ENCODE measurements around the gene HOXD12.
A peak's percentile ranks its signal among the peaks of the same experiment; 100 is the strongest.

HOXD12 gene

DNA sequence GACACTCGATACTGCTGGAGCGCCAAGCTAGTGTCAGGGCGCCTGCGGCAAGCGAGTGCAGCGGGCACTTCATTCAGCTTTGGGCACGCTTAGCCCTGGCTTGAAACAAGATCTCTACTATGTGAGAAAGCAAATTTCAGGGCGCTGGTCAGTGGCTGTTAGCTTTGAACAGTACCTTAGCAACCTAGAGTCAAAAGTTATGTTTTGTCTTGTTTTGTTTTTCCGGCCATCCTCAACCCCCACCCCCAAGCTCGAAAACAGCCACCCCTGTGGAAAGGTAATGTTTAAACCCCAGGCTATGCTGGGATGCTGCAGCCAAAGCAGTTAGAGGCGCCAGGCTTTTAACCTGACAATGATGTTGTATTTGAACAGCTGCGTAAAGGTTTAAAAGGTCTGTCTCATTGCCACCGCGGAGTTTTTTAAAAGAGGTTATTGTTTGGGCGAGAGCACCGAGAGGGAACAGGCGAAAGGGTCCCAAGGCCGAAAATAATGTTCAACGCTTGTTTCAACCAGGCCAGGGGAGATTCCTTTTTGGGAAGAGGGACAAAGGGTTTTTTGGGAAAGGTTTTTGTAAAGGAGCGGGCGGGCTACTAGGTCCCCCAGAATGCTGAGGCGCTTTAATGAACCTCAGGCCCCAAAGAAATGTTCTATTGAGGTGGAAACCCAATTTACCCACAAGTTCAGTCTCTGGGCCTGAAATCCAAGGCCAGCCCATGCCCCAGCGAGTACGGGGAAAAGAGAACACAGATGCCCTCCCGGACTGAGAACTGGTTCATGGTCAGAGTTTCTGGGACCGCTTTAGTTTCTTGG, 14.7 kb downstream of the HOXD12 start:
- no peak for DNase-seq
- in situ Hi-C loops (cut with HindIII; ENCODE audit: low pct_ligation_motif_present, low pct_unique_long_range_greater_than_20kb, low sequenced_read_pairs), result no loop called here

DNA sequence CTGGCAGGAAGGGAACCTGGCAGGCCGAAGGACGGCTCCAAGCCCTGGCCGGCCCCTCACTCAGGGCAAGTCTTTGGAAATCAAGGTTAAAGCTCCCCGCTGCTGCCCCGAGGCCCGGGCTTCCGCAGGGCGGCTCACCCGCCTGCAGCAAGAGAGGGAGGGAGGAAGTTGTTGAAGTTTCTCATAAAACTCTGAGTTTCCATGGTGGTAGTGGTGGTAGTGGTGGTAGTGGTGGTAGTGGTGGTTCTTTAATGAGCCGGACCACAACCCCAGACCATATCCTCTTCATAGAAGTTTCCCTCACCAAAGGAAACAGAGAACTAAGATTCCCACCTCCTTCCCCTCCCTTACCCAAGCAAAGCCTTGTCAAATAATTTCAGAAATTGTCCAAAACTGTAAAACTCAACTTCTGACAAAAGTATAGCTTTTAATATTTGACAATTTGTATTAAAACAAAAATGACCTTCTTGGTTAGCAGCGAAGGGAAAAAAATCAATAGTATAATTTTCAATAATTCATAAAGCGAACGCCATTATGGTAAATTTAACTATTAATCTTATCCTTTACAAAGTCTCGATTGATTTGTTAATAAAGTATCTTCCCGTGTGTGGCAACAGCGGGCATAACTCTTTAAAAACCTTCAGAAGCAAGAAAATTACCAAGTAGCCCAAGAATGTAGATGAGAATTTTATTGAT, 15.5 kb downstream of the HOXD12 start:
- in situ Hi-C loops (cut with HindIII; ENCODE audit: low pct_ligation_motif_present, low pct_unique_long_range_greater_than_20kb, low sequenced_read_pairs), result no loop called here
- DNase-seq, result no peak

DNA sequence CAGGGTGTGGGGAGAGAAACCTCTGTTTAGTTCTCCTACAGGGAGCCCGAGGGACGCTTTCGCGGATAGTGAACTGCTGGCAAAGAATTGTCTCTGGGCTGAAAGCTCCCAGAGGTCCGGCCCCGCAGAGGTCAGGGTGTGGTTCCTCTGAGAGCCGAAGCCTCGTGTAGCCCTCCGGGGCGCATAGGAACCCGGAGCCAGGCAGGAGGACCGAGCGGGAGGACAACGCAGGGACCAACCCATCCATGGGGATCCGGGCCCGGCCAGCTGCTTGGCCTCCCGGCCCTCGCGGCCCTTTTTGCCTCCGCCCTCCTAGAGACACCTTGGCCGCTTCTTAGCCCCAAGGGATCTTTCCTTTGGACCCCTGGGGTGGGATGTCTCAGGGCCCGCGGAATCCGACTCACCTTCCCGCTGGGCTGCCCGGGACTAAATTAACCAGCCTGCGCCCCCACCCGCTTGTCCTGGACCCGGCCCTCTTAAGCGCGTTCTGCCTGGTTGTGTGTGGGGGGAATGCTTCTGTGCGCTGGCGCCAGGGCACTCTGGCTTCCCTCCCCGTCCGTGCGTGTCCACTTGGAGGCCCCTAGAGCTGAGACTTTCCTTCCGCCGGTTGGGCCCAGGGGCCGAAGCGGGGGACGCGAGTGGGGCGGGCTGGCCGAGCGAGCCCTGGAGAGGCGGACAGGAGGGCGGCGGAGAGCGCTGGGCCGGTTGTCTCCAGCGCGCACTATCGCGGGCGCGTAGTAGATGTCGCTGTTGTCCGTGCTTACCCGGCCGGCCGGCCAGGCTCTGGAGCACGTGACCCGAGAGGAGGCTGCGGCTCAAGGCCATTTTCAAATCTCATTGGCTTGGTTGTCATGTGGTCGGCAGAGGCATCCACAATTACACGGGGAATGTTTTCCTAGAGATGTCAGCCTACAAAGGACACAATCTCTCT, 16.6 kb downstream of the HOXD12 start, which contains the start of gene HOXD10:
TSS of gene HOXD10 (plus strand) at position 896 of the 931 bp plus-strand sequence. CDS start 56 bp downstream, outside the sequence.
- peak; percentile 92 for DNase-seq
- in situ Hi-C loops (cut with HindIII; ENCODE audit: low pct_ligation_motif_present, low pct_unique_long_range_greater_than_20kb, low sequenced_read_pairs), result no loop called here

DNA sequence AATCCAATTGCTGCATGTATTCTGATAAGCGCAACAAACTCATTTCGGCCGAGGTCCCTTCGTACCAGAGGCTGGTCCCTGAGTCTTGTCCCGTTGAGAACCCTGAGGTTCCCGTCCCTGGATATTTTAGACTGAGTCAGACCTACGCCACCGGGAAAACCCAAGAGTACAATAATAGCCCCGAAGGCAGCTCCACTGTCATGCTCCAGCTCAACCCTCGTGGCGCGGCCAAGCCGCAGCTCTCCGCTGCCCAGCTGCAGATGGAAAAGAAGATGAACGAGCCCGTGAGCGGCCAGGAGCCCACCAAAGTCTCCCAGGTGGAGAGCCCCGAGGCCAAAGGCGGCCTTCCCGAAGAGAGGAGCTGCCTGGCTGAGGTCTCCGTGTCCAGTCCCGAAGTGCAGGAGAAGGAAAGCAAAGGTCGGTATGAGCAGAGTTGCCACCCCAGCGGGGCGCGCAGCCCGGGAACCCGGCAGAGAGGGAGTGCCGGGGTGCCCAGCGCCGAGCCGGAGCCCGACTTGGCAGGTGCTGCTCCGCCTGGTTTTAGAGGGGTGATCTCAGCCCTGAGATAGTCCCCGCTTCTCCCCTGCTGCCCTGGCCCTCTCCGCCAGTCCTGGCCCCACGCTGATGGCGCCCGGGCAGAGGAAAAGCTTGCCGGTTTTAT, 17.7 kb downstream of the HOXD12 start:
- DNase-seq, result no peak
- in situ Hi-C loops (cut with HindIII; ENCODE audit: low pct_ligation_motif_present, low pct_unique_long_range_greater_than_20kb, low sequenced_read_pairs), result no loop called here

DNA sequence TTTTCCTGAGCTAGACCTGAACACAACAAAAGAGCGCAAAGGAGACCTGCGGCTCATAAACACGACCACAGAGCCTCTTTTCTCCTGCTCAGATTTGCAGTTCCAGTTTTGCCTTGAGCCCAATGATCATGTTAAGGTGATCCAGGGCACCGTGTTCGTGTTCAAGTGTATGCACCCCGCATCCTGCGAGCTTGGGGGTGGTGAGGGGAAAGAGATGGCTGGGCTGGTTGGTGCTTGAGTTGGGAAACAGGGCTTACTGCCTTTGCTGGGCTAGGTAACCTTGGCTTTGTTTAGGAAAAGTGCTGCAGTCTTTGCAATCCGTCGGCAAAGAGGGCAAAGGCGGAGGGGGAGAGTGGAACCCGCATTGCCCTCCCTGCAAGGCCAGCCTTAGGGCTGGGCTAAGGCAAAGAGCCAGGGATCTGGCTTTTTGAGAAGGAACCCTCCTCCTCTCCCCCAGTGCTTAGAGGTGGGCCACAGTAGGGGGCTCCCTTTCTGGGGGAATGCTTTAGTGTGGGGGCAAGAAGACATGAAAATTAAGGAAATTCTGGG, 18.3 kb downstream of the HOXD12 start:
- in situ Hi-C loops (cut with HindIII; ENCODE audit: low pct_ligation_motif_present, low pct_unique_long_range_greater_than_20kb, low sequenced_read_pairs), result no loop called here
- DNase-seq, result no peak

DNA sequence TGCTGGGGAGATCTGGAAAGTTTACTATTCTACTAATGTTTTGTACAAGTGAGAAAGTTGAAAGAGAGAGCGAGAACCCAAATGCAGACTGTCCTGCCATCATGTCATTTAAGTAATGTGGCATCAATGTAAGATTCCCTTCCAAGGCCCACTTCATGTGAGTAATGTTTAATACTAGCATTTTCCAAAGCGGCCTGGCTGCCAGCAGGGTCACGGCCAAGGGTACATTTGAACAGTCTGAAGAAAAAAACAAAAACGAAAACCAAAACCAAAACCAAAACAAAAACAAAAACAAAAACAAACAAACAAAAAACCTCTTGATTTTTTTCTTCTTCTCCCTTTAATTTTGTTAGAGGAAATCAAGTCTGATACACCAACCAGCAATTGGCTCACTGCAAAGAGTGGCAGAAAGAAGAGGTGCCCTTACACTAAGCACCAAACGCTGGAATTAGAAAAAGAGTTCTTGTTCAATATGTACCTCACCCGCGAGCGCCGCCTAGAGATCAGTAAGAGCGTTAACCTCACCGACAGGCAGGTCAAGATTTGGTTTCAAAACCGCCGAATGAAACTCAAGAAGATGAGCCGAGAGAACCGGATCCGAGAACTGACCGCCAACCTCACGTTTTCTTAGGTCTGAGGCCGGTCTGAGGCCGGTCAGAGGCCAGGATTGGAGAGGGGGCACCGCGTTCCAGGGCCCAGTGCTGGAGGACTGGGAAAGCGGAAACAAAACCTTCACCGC, 19.2 kb downstream of the HOXD12 start:
- no peak for DNase-seq
- in situ Hi-C loops (cut with HindIII; ENCODE audit: low pct_ligation_motif_present, low pct_unique_long_range_greater_than_20kb, low sequenced_read_pairs), result no loop called here

DNA sequence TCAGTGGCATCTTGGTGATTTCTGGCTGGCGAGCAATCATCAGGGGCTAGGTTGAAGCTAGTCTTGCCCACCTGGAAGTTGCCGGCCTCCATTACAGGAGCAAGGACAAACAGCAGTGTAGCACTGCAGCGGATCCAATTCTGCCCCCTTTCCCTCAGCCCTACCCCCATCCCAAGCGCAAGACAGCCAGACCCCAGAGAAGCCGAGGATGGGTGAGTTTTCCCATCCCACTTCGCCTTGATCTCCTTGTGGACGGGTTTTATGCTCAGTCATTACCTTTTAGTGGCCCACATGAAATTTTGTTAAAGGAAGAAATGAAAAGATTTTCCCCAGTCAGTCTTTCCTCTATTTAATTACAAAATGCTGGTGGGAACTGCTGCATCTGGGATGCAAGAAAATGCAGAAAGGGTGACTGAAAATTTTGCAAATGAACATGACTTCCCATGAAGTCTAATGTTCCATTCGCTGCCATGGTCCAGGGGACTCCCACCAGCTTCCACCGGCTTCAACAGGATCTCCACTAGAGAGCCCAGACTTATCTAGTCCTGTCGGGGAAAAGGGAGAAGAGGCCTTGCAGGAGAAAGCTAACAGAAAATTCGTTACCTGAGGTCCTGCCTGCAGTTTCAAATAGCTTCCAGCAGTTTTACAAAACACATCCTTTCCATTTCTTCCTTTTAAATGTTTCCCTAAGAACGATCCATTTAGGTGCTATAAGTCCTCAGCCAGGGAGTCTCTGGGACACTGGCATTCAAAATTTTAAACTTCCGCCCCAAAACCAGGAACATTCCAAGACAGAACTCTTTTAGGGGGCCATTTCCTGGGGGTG, 21.0 kb downstream of the HOXD12 start:
- in situ Hi-C loops (cut with HindIII; ENCODE audit: low pct_ligation_motif_present, low pct_unique_long_range_greater_than_20kb, low sequenced_read_pairs), result no loop called here
- DNase-seq, result no peak

DNA sequence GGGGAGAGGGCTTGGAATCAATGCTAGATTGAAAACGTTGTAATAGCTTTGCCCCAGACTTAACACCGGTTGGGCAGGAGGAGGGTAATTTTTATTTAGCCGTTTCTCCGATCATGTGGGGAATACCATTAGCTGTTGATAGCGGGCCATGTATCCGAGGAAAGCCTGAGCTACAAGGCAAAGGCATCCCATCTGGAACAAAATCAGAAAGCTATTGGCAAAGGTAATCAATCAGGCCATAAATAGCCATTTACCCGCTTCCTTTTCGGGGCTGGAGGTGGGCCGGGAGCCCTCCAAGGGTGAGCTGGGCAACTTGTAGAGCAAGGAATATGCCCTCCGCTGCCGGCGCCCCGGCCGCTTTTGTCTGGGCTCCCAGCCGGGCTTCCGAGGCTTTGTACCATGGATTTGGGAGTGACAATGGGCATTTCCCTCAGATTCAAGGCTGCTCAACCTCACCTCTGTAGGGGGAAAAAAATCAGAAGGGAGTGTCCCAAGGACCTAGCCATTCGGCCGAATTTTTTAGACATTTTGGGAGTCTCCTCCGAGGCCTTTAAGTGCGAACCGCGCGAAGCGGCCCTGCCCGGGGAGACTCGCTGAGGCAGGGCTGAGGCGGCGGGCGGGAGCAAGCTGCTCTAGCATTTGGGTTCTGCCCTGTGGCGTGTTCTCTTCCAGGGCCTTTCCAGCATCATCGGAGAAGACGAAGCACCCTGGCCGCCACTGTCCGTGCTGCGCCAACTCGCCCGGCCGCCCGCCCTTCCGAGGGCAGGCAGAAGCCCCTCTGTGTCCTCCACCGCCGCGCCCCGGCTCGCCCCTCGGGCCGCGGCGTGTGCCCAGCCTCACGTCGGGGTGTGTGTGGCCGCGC, 21.8 kb downstream of the HOXD12 start:
- in situ Hi-C loops (cut with HindIII; ENCODE audit: low pct_ligation_motif_present, low pct_unique_long_range_greater_than_20kb, low sequenced_read_pairs), result no loop called here
- DNase-seq, result no peak

DNA sequence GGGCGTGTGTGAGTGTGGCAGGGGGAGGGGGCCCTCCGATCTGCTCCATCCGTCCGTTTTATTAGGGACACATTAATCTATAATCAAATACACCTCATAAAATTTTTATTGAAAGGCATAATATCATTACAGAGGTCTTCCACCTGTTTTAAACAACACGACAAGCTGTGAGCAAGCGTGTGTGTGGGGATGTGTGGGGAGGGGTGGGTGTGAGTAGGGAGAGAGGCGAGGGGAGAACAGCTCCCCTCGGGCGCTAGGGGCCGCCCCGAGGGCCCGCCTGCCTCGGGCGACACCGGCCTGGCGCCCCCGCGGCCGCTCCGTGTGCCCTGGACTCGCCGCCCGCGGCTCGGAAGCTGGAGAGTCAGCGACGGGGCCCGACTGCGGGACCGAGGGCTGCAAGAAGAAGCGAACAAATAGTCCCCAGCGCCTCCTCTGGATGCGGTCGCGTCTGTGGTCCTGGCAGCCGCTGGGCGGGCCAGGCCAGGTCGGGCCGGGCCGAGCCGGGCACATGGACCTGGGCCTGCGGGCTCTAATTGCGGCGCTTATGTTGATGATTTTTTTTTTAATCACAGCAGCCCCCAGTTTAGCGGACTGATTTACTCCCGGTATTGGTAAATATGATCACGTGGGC, 22.6 kb downstream of the HOXD12 start:
- in situ Hi-C loops (cut with HindIII; ENCODE audit: low pct_ligation_motif_present, low pct_unique_long_range_greater_than_20kb, low sequenced_read_pairs), result no loop called here
- DNase-seq, result peak; percentile 64

DNA sequence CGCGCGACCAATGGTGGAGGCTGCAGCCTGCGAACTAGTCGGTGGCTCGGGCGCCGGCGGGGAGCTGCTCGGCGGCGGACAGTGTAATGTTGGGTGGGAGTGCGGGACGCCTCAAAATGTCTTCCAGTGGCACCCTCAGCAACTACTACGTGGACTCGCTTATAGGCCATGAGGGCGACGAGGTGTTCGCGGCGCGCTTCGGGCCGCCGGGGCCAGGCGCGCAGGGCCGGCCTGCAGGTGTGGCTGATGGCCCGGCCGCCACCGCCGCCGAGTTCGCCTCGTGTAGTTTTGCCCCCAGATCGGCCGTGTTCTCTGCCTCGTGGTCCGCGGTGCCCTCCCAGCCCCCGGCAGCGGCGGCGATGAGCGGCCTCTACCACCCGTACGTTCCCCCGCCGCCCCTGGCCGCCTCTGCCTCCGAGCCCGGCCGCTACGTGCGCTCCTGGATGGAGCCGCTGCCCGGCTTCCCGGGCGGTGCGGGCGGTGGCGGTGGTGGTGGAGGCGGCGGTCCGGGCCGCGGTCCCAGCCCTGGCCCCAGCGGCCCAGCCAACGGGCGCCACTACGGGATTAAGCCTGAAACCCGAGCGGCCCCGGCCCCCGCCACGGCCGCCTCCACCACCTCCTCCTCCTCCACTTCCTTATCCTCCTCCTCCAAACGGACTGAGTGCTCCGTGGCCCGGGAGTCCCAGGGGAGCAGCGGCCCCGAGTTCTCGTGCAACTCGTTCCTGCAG, 23.3 kb downstream of the HOXD12 start, which contains the start of gene HOXD9:
TSS of gene HOXD9 (plus strand) at position 37 of the 728 bp plus-strand sequence. CDS start at position 87, 50 bp downstream.
- peak; percentile 83 for DNase-seq
- in situ Hi-C loops (cut with HindIII; ENCODE audit: low pct_ligation_motif_present, low pct_unique_long_range_greater_than_20kb, low sequenced_read_pairs), result no loop called here

DNA sequence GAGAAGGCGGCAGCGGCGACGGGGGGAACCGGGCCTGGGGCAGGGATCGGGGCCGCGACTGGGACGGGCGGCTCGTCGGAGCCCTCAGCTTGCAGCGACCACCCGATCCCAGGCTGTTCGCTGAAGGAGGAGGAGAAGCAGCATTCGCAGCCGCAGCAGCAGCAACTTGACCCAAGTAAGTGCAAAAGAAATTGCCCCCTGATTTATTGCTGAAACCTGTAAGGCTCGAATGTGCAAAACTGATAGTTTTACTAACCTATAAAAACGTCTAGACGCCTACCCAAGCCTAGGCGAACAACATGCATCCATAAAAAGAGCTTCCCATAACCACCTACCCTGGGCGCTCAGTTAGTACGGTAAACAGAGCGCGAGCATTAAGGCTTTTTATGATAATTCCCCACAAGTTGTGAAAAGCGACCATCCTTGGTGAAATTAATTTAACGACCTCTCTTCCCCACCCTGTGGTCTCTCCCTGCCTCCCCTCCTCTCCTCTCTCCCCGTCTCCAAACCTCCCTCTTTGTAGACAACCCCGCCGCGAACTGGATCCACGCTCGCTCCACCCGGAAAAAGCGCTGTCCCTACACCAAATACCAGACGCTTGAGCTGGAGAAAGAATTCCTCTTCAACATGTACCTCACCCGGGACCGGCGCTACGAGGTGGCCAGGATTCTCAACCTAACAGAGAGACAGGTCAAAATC, 24.0 kb downstream of the HOXD12 start:
- DNase-seq, result no peak
- in situ Hi-C loops (cut with HindIII; ENCODE audit: low pct_ligation_motif_present, low pct_unique_long_range_greater_than_20kb, low sequenced_read_pairs), result no loop called here

DNA sequence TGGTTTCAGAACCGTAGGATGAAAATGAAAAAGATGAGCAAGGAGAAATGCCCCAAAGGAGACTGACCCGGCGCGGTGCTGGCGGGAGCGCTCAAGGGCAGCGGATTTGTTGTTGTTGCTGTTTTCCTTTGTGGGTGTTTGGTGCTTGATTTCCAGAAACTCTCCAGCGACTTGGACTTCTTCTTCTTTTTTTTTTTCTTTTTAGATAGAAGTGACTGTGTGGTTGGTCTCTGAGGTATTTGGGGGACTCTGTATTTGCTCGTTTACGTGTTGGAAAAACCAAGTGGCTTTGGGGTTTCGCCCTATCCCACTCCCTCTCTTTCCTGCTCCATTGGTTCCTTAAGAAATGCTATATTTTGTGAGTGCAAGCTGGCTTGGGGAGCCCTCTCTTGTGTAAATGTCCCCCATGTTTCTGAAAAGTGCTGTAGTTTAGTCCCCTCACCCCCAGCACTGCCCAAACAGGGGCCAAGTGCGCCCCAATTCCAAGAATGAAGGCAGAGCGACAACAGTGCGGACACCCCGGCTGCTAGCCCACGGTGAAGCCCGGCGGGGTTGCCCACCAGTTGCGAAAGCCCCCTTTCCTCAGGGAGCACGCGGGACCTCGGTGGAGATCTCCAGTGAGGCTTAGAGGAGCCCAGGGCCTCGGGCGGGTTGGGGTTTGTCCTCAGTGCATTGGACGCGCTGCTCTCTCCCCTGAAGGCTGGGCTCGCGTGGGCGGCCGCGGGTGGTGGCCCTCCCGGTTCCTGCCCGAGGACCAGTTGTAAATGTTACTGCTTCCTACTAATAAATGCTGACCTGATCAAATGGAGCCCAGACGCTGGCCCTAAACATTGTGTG, 24.7 kb downstream of the HOXD12 start:
- in situ Hi-C loops (cut with HindIII; ENCODE audit: low pct_ligation_motif_present, low pct_unique_long_range_greater_than_20kb, low sequenced_read_pairs), result no loop called here
- no peak for DNase-seq

DNA sequence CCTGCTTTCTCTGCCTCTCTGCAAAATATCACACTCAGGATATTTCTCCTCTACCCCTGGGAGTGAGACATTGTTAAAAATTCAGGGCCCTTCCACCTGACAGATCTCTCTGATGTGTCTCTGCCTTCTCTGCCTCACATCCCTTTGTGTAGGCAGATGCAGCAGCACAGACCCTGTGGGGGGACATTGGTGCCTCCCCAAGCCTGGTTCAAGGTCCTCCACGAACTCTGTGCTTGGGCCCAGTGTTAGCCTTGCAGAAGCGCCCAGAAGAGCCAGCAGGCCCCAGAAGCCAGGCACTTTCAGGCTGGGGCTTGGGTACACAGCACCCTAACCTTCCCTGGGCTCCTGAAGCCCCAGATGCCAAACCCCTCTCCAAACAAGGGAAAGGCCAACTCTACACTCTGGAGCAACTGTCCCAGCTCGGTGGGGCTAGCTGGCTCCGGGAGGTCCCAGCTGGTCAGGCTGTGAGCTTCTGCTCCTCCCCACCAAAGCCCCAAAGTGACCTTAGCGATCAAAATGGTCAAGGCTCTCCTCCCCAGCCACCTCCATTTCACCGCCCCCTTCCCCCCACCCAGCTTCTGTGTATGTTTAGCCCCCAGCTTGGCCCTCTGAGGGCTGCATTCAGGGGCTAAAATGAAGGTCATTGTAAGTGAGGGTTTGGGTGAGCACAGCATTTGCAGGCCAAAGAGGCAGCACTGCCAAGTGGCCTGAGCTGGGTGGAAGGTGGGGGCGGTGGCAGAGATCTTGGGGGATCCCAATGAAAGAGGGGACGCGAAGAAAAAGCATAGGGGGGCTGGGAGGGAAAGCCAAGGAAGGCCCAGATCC, 25.6 kb downstream of the HOXD12 start:
- in situ Hi-C loops (cut with HindIII; ENCODE audit: low pct_ligation_motif_present, low pct_unique_long_range_greater_than_20kb, low sequenced_read_pairs), result loop anchor here (25.0 kb wide), 2 partner anchors 312 to 537 kb away; no protein-coding TSS in a partner anchor

More for the DNA sequence above, 25.6 kb downstream of the HOXD12 start:
- DNase-seq, result no peak
